GM23338 (cell line): ENCODE data around the gene PPTC7. TPM values are rescaled to one million over a fixed set of nuclear protein-coding genes. Genes with fewer than 3 reads are reported as not detected.
A peak's percentile ranks its signal among the peaks of the same experiment; 100 is the strongest.

ENCODE experiments used
- ATAC-seq: fragments of 200-7000 bp; cut with Tn5 transposase; 3 replicates; pipeline ENCODE4 v1.9.1; 2020
- DNase-seq: peaks from one replicate; pipeline ENCODE4 v3.0.0-alpha.2; 2015; ENCODE audit warnings: low spot score
- H2AFZ ChIP-seq: fragments of 200-600 bp; sonication (generic); 2 replicates; pipeline ENCODE4 v1.8.0; 2016; ENCODE audit warnings: antibody characterized with exemption, mild to moderate bottlenecking, moderate library complexity
- H3F3A ChIP-seq: fragments of 200-600 bp; sonication (generic); replicated peaks from 2 replicates; pipeline ENCODE4 v1.8.0; 2017; ENCODE audit warnings: antibody characterized with exemption, mixed run types, low read depth
- H3K27ac ChIP-seq: fragments of 200-600 bp; sonication (generic); 2 replicates; pipeline ENCODE4 v1.6.1; 2016; ENCODE audit warnings: low read depth
- H3K27me3 ChIP-seq: fragments of 200-600 bp; sonication (generic); 2 replicates; pipeline ENCODE4 v1.8.0; 2016; ENCODE audit warnings: mild to moderate bottlenecking, mixed run types, moderate library complexity; ENCODE audit not compliant: insufficient read depth
- H3K36me3 ChIP-seq: fragments of 200-600 bp; sonication (generic); 2 replicates; pipeline ENCODE4 v1.8.0; 2016; ENCODE audit warnings: mild to moderate bottlenecking; ENCODE audit not compliant: insufficient read depth
- H3K4me1 ChIP-seq: fragments of 200-600 bp; sonication (generic); 2 replicates; pipeline ENCODE4 v1.8.0; 2016; ENCODE audit warnings: mild to moderate bottlenecking, moderate library complexity; ENCODE audit not compliant: insufficient read depth
- H3K4me2 ChIP-seq: fragments of 200-600 bp; sonication (generic); 2 replicates; pipeline ENCODE4 v1.7.1; 2017; ENCODE audit warnings: mixed run types
- H3K4me3 ChIP-seq: fragments of 200-600 bp; sonication (generic); 2 replicates; pipeline ENCODE4 v1.6.1; 2016; ENCODE audit warnings: mixed run types
- H3K79me2 ChIP-seq: fragments of 200-600 bp; sonication (generic); replicated peaks from 2 replicates; pipeline ENCODE4 v1.8.0; 2017; ENCODE audit warnings: mild to moderate bottlenecking; ENCODE audit not compliant: insufficient read depth
- H3K9me2 ChIP-seq: fragments of 200-600 bp; sonication (generic); 2 replicates; pipeline ENCODE4 v1.8.0; 2017; ENCODE audit not compliant: insufficient read depth
- H4K20me1 ChIP-seq: fragments of 200-600 bp; sonication (generic); replicated peaks from 2 replicates; pipeline ENCODE4 v1.8.0; 2017; ENCODE audit warnings: mild to moderate bottlenecking; ENCODE audit not compliant: insufficient read depth
- H3K27ac Mint-ChIP-seq: 2 replicates; pipeline ENCODE4 v1.8.0; 2020; ENCODE audit warnings: inconsistent platforms, mild to moderate bottlenecking, moderate library complexity, mixed read lengths
- H3K27me3 Mint-ChIP-seq: 3 replicates; pipeline ENCODE4 v1.8.0; 2022; ENCODE audit warnings: low read depth, mild to moderate bottlenecking, moderate library complexity, mixed read lengths, inconsistent platforms; ENCODE audit not compliant: insufficient read depth, poor library complexity
- H3K36me3 Mint-ChIP-seq: 3 replicates; pipeline ENCODE4 v1.8.0; 2021; ENCODE audit warnings: low read depth, mild to moderate bottlenecking, inconsistent platforms, moderate library complexity, mixed read lengths
- H3K4me1 Mint-ChIP-seq: 3 replicates; pipeline ENCODE4 v1.8.0; 2020; ENCODE audit warnings: mild to moderate bottlenecking, inconsistent platforms, mixed read lengths
- H3K4me3 Mint-ChIP-seq: 3 replicates; pipeline ENCODE4 v1.8.0; 2021; ENCODE audit warnings: moderate library complexity, mild to moderate bottlenecking, inconsistent platforms, mixed read lengths
- H3K9me3 Mint-ChIP-seq: 3 replicates; pipeline ENCODE4 v1.8.0; 2020; ENCODE audit warnings: moderate library complexity, mild to moderate bottlenecking, inconsistent platforms, mixed read lengths
- CTCF ChIP-seq, 2 experiments: fragments of 200-600 bp in 1 of 2; sonication (generic) in 1 of 2; conservative IDR thresholded peaks; 2 replicates each; pipeline versions ENCODE4 v1.5.1 to v1.6.1; 2016 to 2017; ENCODE audit warnings: antibody characterized with exemption in 2 of 2, low read depth in 2 of 2, mild to moderate bottlenecking in 2 of 2, moderate library complexity in 1 of 2
- ETS1 ChIP-seq: IDR thresholded peaks from 2 replicates; pipeline ENCODE4 v1.6.1; 2016; ENCODE audit warnings: antibody characterized with exemption
- EZH2 ChIP-seq: fragments of 200-600 bp; sonication (generic); IDR thresholded peaks from one replicate; pipeline ENCODE4 v1.8.0; 2017; ENCODE audit warnings: antibody characterized with exemption, mild to moderate bottlenecking, low read depth; ENCODE audit not compliant: unreplicated experiment
- EZH2phosphoT487 ChIP-seq: fragments of 200-600 bp; sonication (generic); IDR thresholded peaks from one replicate; pipeline ENCODE4 v1.8.1; 2018; ENCODE audit warnings: antibody characterized with exemption; ENCODE audit not compliant: unreplicated experiment
- POLR2AphosphoS5 ChIP-seq: IDR thresholded peaks from 2 replicates; pipeline ENCODE4 v1.6.1; 2016; ENCODE audit warnings: antibody characterized with exemption, low read depth
- REST ChIP-seq: IDR thresholded peaks from one replicate; pipeline ENCODE4 v1.6.1; 2018; ENCODE audit warnings: antibody characterized with exemption; ENCODE audit not compliant: unreplicated experiment
- STAT1 ChIP-seq: IDR thresholded peaks from one replicate; pipeline ENCODE4 v1.6.1; 2016; ENCODE audit warnings: antibody characterized with exemption; ENCODE audit not compliant: unreplicated experiment
- ZNF114 ChIP-seq: fragments of 250-450 bp; sonication (Bioruptor Pico); IDR thresholded peaks from 2 replicates; pipeline ENCODE4 v1.5.0; 2020; ENCODE audit warnings: mild to moderate bottlenecking, moderate library complexity
- polyA plus RNA-seq: library from polyadenylated mRNA; unstranded; fragments of >200 nt; fragmentation: Nextera tagmentation; extraction: Ambion mirVana; gene quantifications from 2 replicates; pipeline ENCODE4 v1.2.1, GENCODE V29; 2016
- total RNA-seq: library from RNA; depleted of rRNA; stranded (reverse); fragments of >200 nt; shearing (Covaris generic); gene quantifications from 2 replicates; pipeline ENCODE4 v1.2.3, GENCODE V29; 2014

PPTC7 gene
- total and polyA plus RNA-seq, 2 experiments from 2014 or later = 7.5 to 17.5 TPM

- TF ChIP-seq CTCF (conservative IDR thresholded peaks at IDR 0.05; ENCODE audit: low read depth in 2 of 2) = no peak
- TF ChIP-seq ETS1 = no peak
- TF ChIP-seq STAT1 = no peak
Measured at GRCh38 chr12:110547090-110547489, 36.0 kb downstream of the PPTC7 start (continued).

GRCh38 chr12:110546339-110546738 is 36.8 kb downstream of the PPTC7 start:
- Histone ChIP-seq H3K27ac (peak overlapping the region; percentile 63; the same call in 1 of the 2 replicates), H3K9me2 (no peaks in the 10 kb centered on the region), H2AFZ (no peak overlapping the region), H4K20me1 (peaks cover 5% of the 10 kb centered on the region), H3K36me3 (no peaks in the 10 kb centered on the region), H3F3A (no peaks in the 10 kb centered on the region), H3K4me1 (peaks cover 7% of the 10 kb centered on the region), H3K79me2 (peaks cover 11% of the 10 kb centered on the region), H3K27me3 (no peaks in the 10 kb centered on the region), H3K4me3 (no peak overlapping the region), H3K4me2 (no peak overlapping the region)
- ATAC-seq = no peak
- TF ChIP-seq CTCF (conservative IDR thresholded peaks at IDR 0.05; ENCODE audit: low read depth in 2 of 2) (no peak), REST (no peak), ZNF114 (CRISPR knock-in tag) (no peak), POLR2AphosphoS5 (no peak), ETS1 (no peak), EZH2phosphoT487 (no peak), EZH2 (no peak)
- no peak overlapping the region for H3K27ac Mint-ChIP-seq
- peaks cover 3% of the 10 kb centered on the region for H3K27me3 Mint-ChIP-seq
- peaks cover 16% of the 10 kb centered on the region; the same call in 2 of the 3 replicates for H3K36me3 Mint-ChIP-seq
- no peak overlapping the region for H3K4me3 Mint-ChIP-seq
- peaks cover 5% of the 10 kb centered on the region; the same call in 2 of the 3 replicates for H3K4me1 Mint-ChIP-seq
- no peak for DNase-seq
- no peaks in the 10 kb centered on the region for H3K9me3 Mint-ChIP-seq
